Measurements from ENCODE around the gene PTGDR2. TPM values are rescaled to one million over a fixed set of nuclear protein-coding genes. Genes with fewer than 3 reads are reported as not detected.

The PTGDR2 gene
- total RNA-seq, 1 donor from 2014 or later, result not detected

DNA sequence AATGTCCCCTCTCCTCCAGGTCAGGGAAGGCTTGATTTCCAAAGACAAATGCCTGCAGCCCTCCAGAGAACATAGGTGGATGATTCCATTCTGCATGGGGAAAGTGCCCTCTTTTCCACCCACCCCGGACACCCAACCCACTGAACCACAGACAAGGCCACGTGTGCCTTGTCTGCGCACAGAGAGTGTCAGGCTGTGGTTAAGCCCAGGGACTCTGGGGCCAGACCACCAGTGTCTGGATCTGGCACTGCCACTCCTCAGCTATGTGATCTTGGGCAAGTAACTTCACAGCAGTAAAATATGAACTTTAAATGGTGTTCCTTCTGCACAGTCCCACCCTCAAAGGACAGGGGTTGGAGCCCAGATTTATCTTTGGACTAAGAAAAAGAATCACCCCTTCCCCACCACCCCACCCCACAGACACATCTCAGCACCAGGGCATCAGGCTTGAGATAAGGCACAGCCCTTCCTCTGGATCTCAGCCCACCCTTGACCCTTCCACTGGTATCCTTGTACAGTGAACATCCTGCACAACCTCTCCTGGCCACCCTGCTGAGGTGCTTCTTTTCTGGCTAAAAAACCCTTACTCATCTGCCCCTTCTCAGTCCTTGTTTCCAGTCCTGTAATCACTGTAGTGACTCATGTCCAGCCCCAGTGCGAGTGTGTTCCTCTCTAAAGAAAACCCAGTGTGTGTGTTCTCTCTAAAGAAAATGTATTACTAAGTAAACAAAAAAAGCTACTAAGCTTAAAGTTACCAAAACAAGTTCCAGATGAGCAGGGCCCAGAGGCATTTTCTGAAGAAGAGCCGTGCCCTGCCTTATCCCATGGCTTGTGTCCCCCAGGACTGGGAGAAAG, 1.9 kb upstream of the PTGDR2 start:
- Histone ChIP-seq H3K4me3 (ENCODE audit: insufficient read depth, low read depth, low read length) (no peak overlapping the region), H4K20me1 (ENCODE audit: insufficient read depth, low read length) (no peaks in the 10 kb centered on the region), H3K79me2 (ENCODE audit: insufficient read depth, low read length) (no peaks in the 10 kb centered on the region), H3K27me3 (ENCODE audit: insufficient read depth, low read length) (no peaks in the 10 kb centered on the region), H3K9ac (ENCODE audit: low read length) (no peak overlapping the region), H3K27ac (ENCODE audit: low read depth, low read length) (no peak overlapping the region), H3K9me3 (ENCODE audit: insufficient read depth, low read depth, low read length) (no peaks in the 10 kb centered on the region), H2AFZ (ENCODE audit: low read depth, low read length) (no peak overlapping the region), H3K36me3 (ENCODE audit: insufficient read depth, low read length) (no peaks in the 10 kb centered on the region), H3K4me2 (ENCODE audit: low read length) (no peak overlapping the region), H3K4me1 (ENCODE audit: insufficient read depth, low read length) (peaks cover 6% of the 10 kb centered on the region)
- Mint-ChIP-seq H3K9me3 (ENCODE audit: unreplicated experiment) (no peaks in the 10 kb centered on the region), H3K36me3 (ENCODE audit: low read depth, unreplicated experiment) (no peaks in the 10 kb centered on the region), H3K27me3 (ENCODE audit: low read depth, unreplicated experiment) (peaks cover 6% of the 10 kb centered on the region), H3K4me1 (ENCODE audit: low read depth, unreplicated experiment) (peaks cover 4% of the 10 kb centered on the region), H3K27ac (ENCODE audit: unreplicated experiment) (no peak overlapping the region), H3K4me3 (ENCODE audit: unreplicated experiment) (no peak overlapping the region)
- TF ChIP-seq EZH2 (IDR thresholded peaks at IDR 0.05; ENCODE audit: insufficient read depth, low read length), result no peak
- TF ChIP-seq, protein P1, sequence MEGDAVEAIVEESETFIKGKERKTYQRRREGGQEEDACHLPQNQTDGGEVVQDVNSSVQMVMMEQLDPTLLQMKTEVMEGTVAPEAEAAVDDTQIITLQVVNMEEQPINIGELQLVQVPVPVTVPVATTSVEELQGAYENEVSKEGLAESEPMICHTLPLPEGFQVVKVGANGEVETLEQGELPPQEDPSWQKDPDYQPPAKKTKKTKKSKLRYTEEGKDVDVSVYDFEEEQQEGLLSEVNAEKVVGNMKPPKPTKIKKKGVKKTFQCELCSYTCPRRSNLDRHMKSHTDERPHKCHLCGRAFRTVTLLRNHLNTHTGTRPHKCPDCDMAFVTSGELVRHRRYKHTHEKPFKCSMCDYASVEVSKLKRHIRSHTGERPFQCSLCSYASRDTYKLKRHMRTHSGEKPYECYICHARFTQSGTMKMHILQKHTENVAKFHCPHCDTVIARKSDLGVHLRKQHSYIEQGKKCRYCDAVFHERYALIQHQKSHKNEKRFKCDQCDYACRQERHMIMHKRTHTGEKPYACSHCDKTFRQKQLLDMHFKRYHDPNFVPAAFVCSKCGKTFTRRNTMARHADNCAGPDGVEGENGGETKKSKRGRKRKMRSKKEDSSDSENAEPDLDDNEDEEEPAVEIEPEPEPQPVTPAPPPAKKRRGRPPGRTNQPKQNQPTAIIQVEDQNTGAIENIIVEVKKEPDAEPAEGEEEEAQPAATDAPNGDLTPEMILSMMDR (IDR thresholded peaks at IDR 0.05; ENCODE audit: insufficient read depth, low read depth, low read length), result no peak
- FAIRE-seq (no peak), DNase-seq (ENCODE audit: low read depth) (no peak)

DNA sequence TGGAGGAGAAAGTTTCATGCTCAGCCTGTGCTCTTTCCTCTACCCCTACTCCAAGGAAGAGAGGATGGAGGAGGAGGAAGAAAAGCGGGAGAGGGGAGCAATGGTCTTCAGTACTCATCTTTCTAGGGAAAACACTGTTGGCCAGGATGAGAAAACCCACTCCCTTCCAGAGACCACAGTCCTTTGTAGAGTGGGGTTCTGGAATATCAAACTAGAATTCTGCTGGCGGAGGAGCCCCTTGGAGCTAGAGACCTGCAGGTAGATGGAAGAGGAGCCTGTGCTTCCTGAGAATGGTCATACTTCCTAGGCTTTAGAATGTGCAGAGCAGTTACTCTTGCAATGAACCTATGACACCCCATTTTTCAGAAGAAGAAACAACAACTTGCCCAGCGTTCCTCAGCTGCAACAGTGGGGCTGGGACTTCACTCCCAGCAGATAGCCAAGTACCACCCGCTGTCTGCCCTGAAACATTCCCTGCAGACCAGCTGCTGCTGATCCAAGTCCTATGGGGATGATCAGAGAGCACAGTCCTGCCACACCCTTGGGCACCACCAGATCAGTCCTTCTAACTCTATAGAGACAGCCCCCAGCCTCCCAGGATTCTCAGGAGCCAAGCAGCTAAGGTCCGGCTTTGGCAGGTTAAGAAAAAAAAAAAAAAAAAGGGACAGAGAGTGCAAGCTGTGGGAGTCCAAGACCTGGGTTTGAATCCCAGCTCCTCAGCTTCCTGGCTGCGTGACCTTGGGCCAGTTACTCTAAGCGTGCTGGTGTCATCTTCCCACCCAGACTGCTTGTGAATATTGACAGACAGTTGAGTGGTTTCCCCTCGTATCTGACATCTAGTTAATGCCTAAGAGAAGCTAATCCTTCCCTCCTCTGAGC, 664 bp downstream of the PTGDR2 start:
- Histone ChIP-seq H3K36me3 (ENCODE audit: insufficient read depth, low read length) (peaks cover 3% of the 10 kb centered on the region), H3K4me2 (ENCODE audit: low read length) (no peak overlapping the region), H3K27ac (ENCODE audit: low read depth, low read length) (no peak overlapping the region), H4K20me1 (ENCODE audit: insufficient read depth, low read length) (no peaks in the 10 kb centered on the region), H2AFZ (ENCODE audit: low read depth, low read length) (no peak overlapping the region), H3K4me3 (ENCODE audit: insufficient read depth, low read depth, low read length) (no peak overlapping the region), H3K9me3 (ENCODE audit: insufficient read depth, low read depth, low read length) (no peaks in the 10 kb centered on the region), H3K4me1 (ENCODE audit: insufficient read depth, low read length) (peaks cover 6% of the 10 kb centered on the region), H3K79me2 (ENCODE audit: insufficient read depth, low read length) (no peaks in the 10 kb centered on the region), H3K27me3 (ENCODE audit: insufficient read depth, low read length) (no peaks in the 10 kb centered on the region), H3K9ac (ENCODE audit: low read length) (no peak overlapping the region)
- no peak overlapping the region for H3K27ac Mint-ChIP-seq (ENCODE audit: unreplicated experiment)
- FAIRE-seq (no peak), DNase-seq (ENCODE audit: low read depth) (no peak)
- no peak overlapping the region for H3K4me3 Mint-ChIP-seq (ENCODE audit: unreplicated experiment)
- peaks cover 4% of the 10 kb centered on the region for H3K4me1 Mint-ChIP-seq (ENCODE audit: low read depth, unreplicated experiment)
- H3K9me3 Mint-ChIP-seq (ENCODE audit: unreplicated experiment), result no peaks in the 10 kb centered on the region
- no peak for TF ChIP-seq EZH2 (IDR thresholded peaks at IDR 0.05; ENCODE audit: insufficient read depth, low read length)
- TF ChIP-seq, protein P1 (IDR thresholded peaks at IDR 0.05; ENCODE audit: insufficient read depth, low read depth, low read length), result no peak
- peaks cover 14% of the 10 kb centered on the region for H3K36me3 Mint-ChIP-seq (ENCODE audit: low read depth, unreplicated experiment)
- H3K27me3 Mint-ChIP-seq (ENCODE audit: low read depth, unreplicated experiment), result peaks cover 4% of the 10 kb centered on the region
